HCT116 (cell line): Measurements from ENCODE around the gene BFSP2. TPM values are rescaled to one million over a fixed set of nuclear protein-coding genes. Genes with fewer than 3 reads are reported as not detected.

Source experiments
- ATAC-seq: fragments of 200-7000 bp; cut with Tn5 transposase; 2 replicates; pipeline ENCODE4 v1.9.1; 2020; ENCODE audit warnings: mild to moderate bottlenecking, moderate library complexity
- BruUV-seq: library from RNA; stranded (reverse); fragments of 400-500 nt; replicated peaks from 2 replicates; lab custom pipeline; 2021; lab: Mats Ljungman, UMichigan
- CTCF ChIA-PET: fragments of 300-600 bp; sonication (Branson Sonifier 250); formaldehyde crosslinking; loops from one replicate; lab custom pipeline; 2021; ENCODE audit warnings: antibody characterized with exemption; lab: Charles Lee
- POLR2A ChIA-PET: fragments of 300-600, 350-600 bp; sonication (Branson Sonifier 250); formaldehyde crosslinking; loops from one replicate; lab custom pipeline; 2021; ENCODE audit warnings: antibody characterized with exemption; lab: Charles Lee
- RAD21 ChIA-PET, 2 experiments: fragments of 300-600 bp; sonication (Branson Sonifier 250); formaldehyde crosslinking; loops; one replicate each; lab custom pipeline; 2023; ENCODE audit warnings: low total read pairs in 2 of 2; ENCODE audit not compliant: uncharacterized antibody in 2 of 2, unreplicated experiment in 2 of 2, low non-redundant PET in 1 of 2; lab: Charles Lee
- DNase-seq: peaks from one replicate; pipeline ENCODE4 v3.0.0-alpha.2; 2010; ENCODE audit warnings: low read depth, low spot score
- H2AFZ ChIP-seq: fragments of 200-600 bp; shearing (Covaris generic), sonication (generic); 2 replicates; pipeline ENCODE4 v1.6.1; 2017; ENCODE audit warnings: low read depth, mixed run types, mixed read lengths, antibody characterized with exemption, low read length; ENCODE audit not compliant: poor library complexity, severe bottlenecking
- H3K27ac ChIP-seq: 2 replicates; pipeline ENCODE4 v1.5.1; 2012; ENCODE audit warnings: low read depth, low read length
- H3K27me3 ChIP-seq: fragments of 200-600 bp; sonication (generic); 2 replicates; pipeline ENCODE4 v1.6.1; 2016; ENCODE audit warnings: mixed run types, low read length, mixed read lengths; ENCODE audit not compliant: insufficient read depth
- H3K36me3 ChIP-seq, 2 experiments: fragments of 200-500 bp in 1 of 2; fragments of 200-600 bp in 1 of 2; sonication (Bioruptor generic) in 1 of 2; sonication (generic) in 1 of 2; 2 replicates each; pipeline versions ENCODE4 v1.5.1 to v1.6.1; 2014 to 2016; ENCODE audit warnings: low read length in 2 of 2, inconsistent platforms in 1 of 2, mixed read lengths in 1 of 2, mixed run types in 1 of 2; ENCODE audit not compliant: insufficient read depth in 2 of 2, control insufficient read depth in 1 of 2
- H3K4me1 ChIP-seq, 2 experiments: fragments of 200-600 bp in 1 of 2; sonication (generic) in 1 of 2; 2 replicates each; pipeline versions ENCODE4 v1.5.1 to v1.6.1; 2012 to 2017; ENCODE audit warnings: low read length in 2 of 2, inconsistent platforms in 1 of 2, mild to moderate bottlenecking in 1 of 2, mixed read lengths in 1 of 2, mixed run types in 1 of 2, moderate library complexity in 1 of 2; ENCODE audit not compliant: insufficient read depth in 2 of 2, control insufficient read depth in 1 of 2
- H3K4me2 ChIP-seq: fragments of 200-600 bp; sonication (generic); 2 replicates; pipeline ENCODE4 v1.6.1; 2017; ENCODE audit warnings: mixed run types, low read length, mixed read lengths
- H3K4me3 ChIP-seq, 2 experiments: fragments of 200-600 bp in 1 of 2; sonication (generic) in 1 of 2; replicated peaks in 1 of 2; 2 replicates each; pipeline ENCODE4 v1.5.1; 2011 to 2016; ENCODE audit warnings: low read length in 2 of 2, control low read depth in 1 of 2, low read depth in 1 of 2, mild to moderate bottlenecking in 1 of 2, mixed read lengths in 1 of 2, mixed run types in 1 of 2
- H3K79me2 ChIP-seq: fragments of 200-600 bp; sonication (generic); 2 replicates; pipeline ENCODE4 v1.6.1; 2017; ENCODE audit warnings: mild to moderate bottlenecking, mixed run types, low read length, moderate library complexity, mixed read lengths; ENCODE audit not compliant: insufficient read depth
- H3K9ac ChIP-seq: fragments of 200-600 bp; sonication (generic); 2 replicates; pipeline ENCODE4 v1.6.1; 2016; ENCODE audit warnings: low read length, mixed read lengths
- H3K9me2 ChIP-seq: fragments of 200-600 bp; sonication (generic), shearing (Covaris generic); 2 replicates; pipeline ENCODE4 v1.6.1; 2017; ENCODE audit warnings: mixed run types, mild to moderate bottlenecking, moderate library complexity; ENCODE audit not compliant: insufficient read depth
- H3K9me3 ChIP-seq, 2 experiments: fragments of 200-500 bp in 1 of 2; fragments of 200-600 bp in 1 of 2; sonication (Bioruptor generic) in 1 of 2; sonication (generic) in 1 of 2; 2 replicates each; pipeline ENCODE4 v1.6.1; 2014 to 2017; ENCODE audit warnings: low read length in 2 of 2, mixed read lengths in 2 of 2, inconsistent platforms in 1 of 2, low read depth in 1 of 2, mild to moderate bottlenecking in 1 of 2, mixed run types in 1 of 2, moderate library complexity in 1 of 2; ENCODE audit not compliant: control insufficient read depth in 1 of 2, insufficient read depth in 1 of 2
- H4K20me1 ChIP-seq: fragments of 200-600 bp; sonication (generic), shearing (Covaris generic); 2 replicates; pipeline ENCODE4 v1.6.1; 2017; ENCODE audit warnings: mixed run types, mild to moderate bottlenecking, moderate library complexity; ENCODE audit not compliant: insufficient read depth
- CEBPB ChIP-seq: IDR thresholded peaks from 2 replicates; pipeline ENCODE4 v1.6.1; 2012; ENCODE audit warnings: low read depth
- EGR1 ChIP-seq: IDR thresholded peaks from 2 replicates; pipeline ENCODE4 v1.6.1; 2012; ENCODE audit warnings: low read depth
- FOSL1 ChIP-seq: IDR thresholded peaks from 2 replicates; pipeline ENCODE4 v1.6.1; 2012; ENCODE audit warnings: low read depth
- REST ChIP-seq: IDR thresholded peaks from 2 replicates; pipeline ENCODE4 v1.6.1; 2012; ENCODE audit warnings: low read depth
- SIN3A ChIP-seq: IDR thresholded peaks from 2 replicates; pipeline ENCODE4 v1.6.1; 2012; ENCODE audit warnings: low read depth
- intact Hi-C: fragments of 100-400 bp; cut with micrococcal nuclease; formaldehyde crosslinking; loops from 2 replicates; pipeline ENCODE4 v1.10.0; 2022
- total RNA-seq: library from RNA; stranded (reverse); gene quantifications from one replicate; pipeline ENCODE4 v1.2.1, GENCODE V29; 2021; ENCODE audit not compliant: unreplicated experiment
- TF ChIP-seq, protein P1 (sequence below): IDR thresholded peaks from 2 replicates; pipeline ENCODE4 v1.6.1; 2012
- TF ChIP-seq, protein P2 (sequence below): IDR thresholded peaks from 2 replicates; pipeline ENCODE4 v1.6.1; 2012

The BFSP2 gene
- total RNA-seq, 1 experiment from 2014 or later: not detected

DNA sequence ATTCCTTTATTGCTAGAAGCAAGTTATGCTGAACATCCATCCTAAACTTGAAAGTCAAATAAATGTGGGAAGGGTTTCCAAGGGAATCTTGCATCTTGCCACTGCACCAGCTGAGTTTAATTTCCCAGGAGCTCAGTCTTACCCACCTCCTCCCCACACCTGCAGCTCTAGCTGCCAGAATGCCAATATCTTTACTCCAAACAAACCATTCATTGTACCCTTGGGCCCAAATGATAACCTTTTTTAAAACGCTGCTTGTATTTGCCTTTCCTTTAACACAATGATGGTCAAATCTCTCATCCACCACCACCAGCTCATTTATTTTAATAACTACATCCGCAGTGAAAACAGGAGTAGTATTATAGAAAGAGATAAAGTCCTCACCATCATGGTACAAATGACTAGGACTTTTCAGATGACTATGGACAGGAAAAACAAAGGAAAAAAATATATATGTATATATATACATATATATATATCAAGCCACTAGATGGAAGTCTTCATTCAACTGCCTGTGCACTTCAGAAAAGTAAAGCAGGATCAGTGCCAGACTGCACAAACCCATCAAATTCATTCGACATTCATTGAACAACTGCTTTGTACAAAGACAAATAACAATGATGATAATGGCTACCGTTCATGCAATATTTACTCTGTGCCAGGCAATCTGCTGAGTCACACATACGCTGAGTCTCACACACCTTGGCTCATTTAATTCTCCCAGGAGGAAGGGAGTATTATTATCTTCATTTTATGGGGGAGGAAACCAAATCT is 44.0 kb downstream of the BFSP2 start:
- CTCF ChIA-PET: no interaction called here
- peaks cover 0 to 7% of the 10 kb centered on the region in 2 experiments; a peak in 2 of 4 replicates for H3K4me1 ChIP-seq
- H4K20me1 ChIP-seq: no peaks in the 10 kb centered on the region
- H3K9me2 ChIP-seq: no peaks in the 10 kb centered on the region
- DNase-seq: no peak
- intact Hi-C loops: loop anchor here (10.0 kb wide), 1 partner anchor 361 kb away; the partner anchor contains the start of gene SRPRB
- H3K27me3 ChIP-seq: no peaks in the 10 kb centered on the region
- H3K4me2 ChIP-seq: no peak overlapping the region
- peak overlapping the region; percentile 93 for H2AFZ ChIP-seq
- ATAC-seq: no peak
- H3K36me3 ChIP-seq: no peaks in the 10 kb centered on the region
- TF ChIP-seq, protein P1, sequence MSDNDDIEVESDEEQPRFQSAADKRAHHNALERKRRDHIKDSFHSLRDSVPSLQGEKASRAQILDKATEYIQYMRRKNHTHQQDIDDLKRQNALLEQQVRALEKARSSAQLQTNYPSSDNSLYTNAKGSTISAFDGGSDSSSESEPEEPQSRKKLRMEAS: no peak
- TF ChIP-seq CEBPB (peak; percentile 34; the same call in 1 of the 2 replicates), SIN3A (no peak), FOSL1 (0 out of 2 replicates have a peak, but pooled peaks have one; percentile 21)
- TF ChIP-seq, protein P2, sequence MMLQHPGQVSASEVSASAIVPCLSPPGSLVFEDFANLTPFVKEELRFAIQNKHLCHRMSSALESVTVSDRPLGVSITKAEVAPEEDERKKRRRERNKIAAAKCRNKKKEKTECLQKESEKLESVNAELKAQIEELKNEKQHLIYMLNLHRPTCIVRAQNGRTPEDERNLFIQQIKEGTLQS: no peak
- H3K27ac ChIP-seq: no peak overlapping the region
- H3K9ac ChIP-seq: no peak overlapping the region
- POLR2A ChIA-PET: no interaction called here
- RAD21 ChIA-PET: no interaction called here
- no peak overlapping the region for H3K4me3 ChIP-seq
- no TSS peak for BruUV-seq
- H3K79me2 ChIP-seq: no peaks in the 10 kb centered on the region
- no peaks in the 10 kb centered on the region for H3K9me3 ChIP-seq

- no peaks in the 10 kb centered on the region for H3K9me3 ChIP-seq
- no peaks in the 10 kb centered on the region for H4K20me1 ChIP-seq
- ATAC-seq: no peak
- H3K4me2 ChIP-seq: no peak overlapping the region
- intact Hi-C loops: loop anchor here (10.0 kb wide), 1 partner anchor 360 kb away; the partner anchor contains the start of gene SRPRB
- TF ChIP-seq REST (no peak), EGR1 (no peak)
- H3K4me1 ChIP-seq: peaks cover 0 to 7% of the 10 kb centered on the region in 2 experiments; a peak in 2 of 4 replicates
- no peak overlapping the region for H3K27ac ChIP-seq
- H2AFZ ChIP-seq: peak overlapping the region; percentile 93
- H3K4me3 ChIP-seq: no peak overlapping the region
- no peaks in the 10 kb centered on the region for H3K27me3 ChIP-seq
- POLR2A ChIA-PET: no interaction called here
- RAD21 ChIA-PET: no interaction called here
- no peaks in the 10 kb centered on the region for H3K9me2 ChIP-seq
- no peaks in the 10 kb centered on the region for H3K79me2 ChIP-seq
- no peaks in the 10 kb centered on the region for H3K36me3 ChIP-seq
- CTCF ChIA-PET: no interaction called here
- no peak for DNase-seq
- no peak overlapping the region for H3K9ac ChIP-seq
- BruUV-seq: no TSS peak
Measured at GRCh38 chr3:133444423-133444774, 44.5 kb downstream of the BFSP2 start.
